Thyroid gland (tissue), 4 donors: ENCODE data around the gene HTRA3.

ENCODE experiments used
- POLR2A ChIP-seq, 2 donors: fragments of 450-650 bp; IDR thresholded peaks; one replicate each; pipeline ENCODE4 v1.6.1; 2017; ENCODE audit warnings: antibody characterized with exemption in 2 of 2, mild to moderate bottlenecking in 2 of 2, moderate library complexity in 1 of 2
- TF ChIP-seq, protein P1 (sequence below), 6 experiments: fragments of 200-600 bp in 3 of 6; fragments of 450-650 bp in 3 of 6; sonication (generic) in 3 of 6; IDR thresholded peaks; one replicate each; pipeline ENCODE4 v1.5.1; 2016 to 2019; ENCODE audit warnings: antibody characterized with exemption in 6 of 6, mild to moderate bottlenecking in 2 of 6, inconsistent platforms in 1 of 6, moderate library complexity in 1 of 6

GRCh38 chr4:8329859-8330761, 60.6 kb downstream of the HTRA3 start:
- TF ChIP-seq POLR2A (IDR thresholded peaks at IDR 0.05), result no peak
- TF ChIP-seq, protein P1, sequence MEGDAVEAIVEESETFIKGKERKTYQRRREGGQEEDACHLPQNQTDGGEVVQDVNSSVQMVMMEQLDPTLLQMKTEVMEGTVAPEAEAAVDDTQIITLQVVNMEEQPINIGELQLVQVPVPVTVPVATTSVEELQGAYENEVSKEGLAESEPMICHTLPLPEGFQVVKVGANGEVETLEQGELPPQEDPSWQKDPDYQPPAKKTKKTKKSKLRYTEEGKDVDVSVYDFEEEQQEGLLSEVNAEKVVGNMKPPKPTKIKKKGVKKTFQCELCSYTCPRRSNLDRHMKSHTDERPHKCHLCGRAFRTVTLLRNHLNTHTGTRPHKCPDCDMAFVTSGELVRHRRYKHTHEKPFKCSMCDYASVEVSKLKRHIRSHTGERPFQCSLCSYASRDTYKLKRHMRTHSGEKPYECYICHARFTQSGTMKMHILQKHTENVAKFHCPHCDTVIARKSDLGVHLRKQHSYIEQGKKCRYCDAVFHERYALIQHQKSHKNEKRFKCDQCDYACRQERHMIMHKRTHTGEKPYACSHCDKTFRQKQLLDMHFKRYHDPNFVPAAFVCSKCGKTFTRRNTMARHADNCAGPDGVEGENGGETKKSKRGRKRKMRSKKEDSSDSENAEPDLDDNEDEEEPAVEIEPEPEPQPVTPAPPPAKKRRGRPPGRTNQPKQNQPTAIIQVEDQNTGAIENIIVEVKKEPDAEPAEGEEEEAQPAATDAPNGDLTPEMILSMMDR (IDR thresholded peaks at IDR 0.05), result no peak
